ENCODE measurements around the gene GATM. TPM values are rescaled to one million over a fixed set of nuclear protein-coding genes. Genes with fewer than 3 reads are reported as not detected.

Gene GATM
- total RNA-seq, 1 experiment from 2014 or later, result 10.7 TPM

GRCh38 chr15:45362419-45362818 is 15.9 kb downstream of the GATM start:
- Histone ChIP-seq H4K8ac (replicated peaks; ENCODE audit: insufficient read length, low read depth, low read length) (no peak overlapping the region), H4K91ac (ENCODE audit: insufficient read length, low read depth, low read length) (no peak overlapping the region), H3K4me2 (ENCODE audit: insufficient read depth, insufficient read length, low read length) (no peak overlapping the region), H2AFZ (ENCODE audit: low read length) (no peak overlapping the region), H2BK12ac (ENCODE audit: insufficient read length, low read depth, low read length) (no peak overlapping the region), H3K79me1 (ENCODE audit: insufficient read depth, low read depth, low read length, poor library complexity, severe bottlenecking) (no peaks in the 10 kb centered on the region), H3K9me3 (ENCODE audit: control insufficient read depth, low read depth, low read length) (no peaks in the 10 kb centered on the region), H4K5ac (ENCODE audit: insufficient read length, low read depth, low read length) (no peak overlapping the region), H3K23ac (ENCODE audit: insufficient read length, low read depth, low read length) (no peak overlapping the region), H2BK20ac (ENCODE audit: low read depth, low read length, poor library complexity, severe bottlenecking) (no peak overlapping the region), H3K9ac (ENCODE audit: extremely low read depth, insufficient read length, low read length) (no peak overlapping the region), H3K27me3 (ENCODE audit: insufficient read depth, low read length) (no peaks in the 10 kb centered on the region), H2BK15ac (ENCODE audit: low read depth, low read length) (no peak overlapping the region), H3K79me2 (ENCODE audit: insufficient read depth, low read length) (no peaks in the 10 kb centered on the region), H2BK5ac (ENCODE audit: insufficient read length, low read length) (no peak overlapping the region), H3K4me1 (ENCODE audit: insufficient read depth, low read length) (no peaks in the 10 kb centered on the region), H2BK120ac (ENCODE audit: low read depth, low read length, poor library complexity, severe bottlenecking) (no peak overlapping the region), H3K23me2 (ENCODE audit: insufficient read length, low read depth, low read length, poor library complexity, severe bottlenecking) (no peaks in the 10 kb centered on the region), H3T11ph (ENCODE audit: low read length) (no peak overlapping the region), H3K4ac (ENCODE audit: low read depth, low read length) (no peak overlapping the region), H2AK5ac (ENCODE audit: insufficient read length, low read length) (no peak overlapping the region), H4K20me1 (ENCODE audit: control insufficient read depth, insufficient read depth, insufficient read length) (no peaks in the 10 kb centered on the region), H3K18ac (ENCODE audit: insufficient read length, low read depth, low read length) (no peak overlapping the region), H3K27ac (ENCODE audit: insufficient read length, low read depth, low read length) (no peak overlapping the region), H3K14ac (ENCODE audit: insufficient read depth, low read length) (no peak overlapping the region), H3K56ac (ENCODE audit: insufficient read length, low read depth, low read length) (no peak overlapping the region)
- Mint-ChIP-seq H3K4me3 (no peak overlapping the region), H3K4me1 (no peaks in the 10 kb centered on the region), H3K9me3 (no peaks in the 10 kb centered on the region), H3K27ac (no peak overlapping the region), H3K36me3 (ENCODE audit: insufficient read depth in 1 of 3, low read depth in 3 of 3) (no peaks in the 10 kb centered on the region; a peak in 1 of 7 replicates), H3K27me3 (ENCODE audit: low read depth) (no peaks in the 10 kb centered on the region)
- no peak for TF ChIP-seq CTCF (conservative IDR thresholded peaks at IDR 0.05)
- DNase-seq, result no peak

Data from H9 (cell line).